Endothelial cell of umbilical vein (primary cell): ENCODE measurements around the gene CPHXL2. TPM values are rescaled to one million over a fixed set of nuclear protein-coding genes. Genes with fewer than 3 reads are reported as not detected.
A peak's percentile ranks its signal among the peaks of the same experiment; 100 is the strongest.

Experiments used
- BruUV-seq: library from RNA; stranded (reverse); fragments of 400-500 nt; replicated peaks from 2 replicates; lab custom pipeline; 2021; lab: Mats Ljungman, UMichigan
- CTCF ChIA-PET: fragments of 300-600, 350-600 bp; sonication (Branson Sonifier 250); formaldehyde crosslinking; loops from one replicate; lab custom pipeline; 2021; ENCODE audit warnings: antibody characterized with exemption, inconsistent platforms; lab: Charles Lee
- POLR2A ChIA-PET: fragments of 300-600, 350-600 bp; sonication (Branson Sonifier 250); formaldehyde crosslinking; loops from one replicate; lab custom pipeline; 2021; ENCODE audit warnings: antibody characterized with exemption, inconsistent platforms; lab: Charles Lee
- DNase-seq: peaks from one replicate; pipeline ENCODE4 v3.0.0-alpha.2; 2011; ENCODE audit warnings: low read depth, low spot score
- FAIRE-seq: peaks from 2 replicates; lab custom pipeline; 2011; peaks lifted over from hg19 to GRCh38; lab: Jason Lieb, UNC
- H2AFZ ChIP-seq: 2 replicates; pipeline ENCODE4 v1.6.0; 2012; ENCODE audit warnings: low read depth, low read length, control low read depth, inconsistent platforms
- H3K27ac ChIP-seq: 2 replicates; pipeline ENCODE4 v1.5.1; 2011; ENCODE audit warnings: low read depth, mild to moderate bottlenecking, control low read depth, low read length, moderate library complexity; ENCODE audit not compliant: insufficient read depth
- H3K27me3 ChIP-seq, 2 experiments: 2 replicates each; pipeline versions ENCODE4 v1.6.0 to v1.6.1; 2011; ENCODE audit warnings: low read length in 2 of 2, mixed read lengths in 1 of 2; ENCODE audit not compliant: control insufficient read depth in 2 of 2, insufficient read depth in 2 of 2
- H3K36me3 ChIP-seq, 2 experiments: 2 replicates in 1 of 2; 3 replicates in 1 of 2; pipeline ENCODE4 v1.5.1; 2011; ENCODE audit warnings: low read length in 2 of 2, mild to moderate bottlenecking in 1 of 2, moderate library complexity in 1 of 2; ENCODE audit not compliant: control insufficient read depth in 2 of 2, insufficient read depth in 2 of 2; ENCODE audit errors: extremely low read depth in 1 of 2
- H3K4me1 ChIP-seq: 3 replicates; pipeline ENCODE4 v1.5.1; 2011; ENCODE audit warnings: mild to moderate bottlenecking, low read length; ENCODE audit not compliant: control insufficient read depth, insufficient read depth; ENCODE audit errors: extremely low read depth
- H3K4me2 ChIP-seq: 2 replicates; pipeline ENCODE4 v1.6.1; 2011; ENCODE audit warnings: low read length, control low read depth, mixed read lengths; ENCODE audit not compliant: insufficient read depth
- H3K4me3 ChIP-seq, 3 experiments: fragments of 200-600 bp in 1 of 3; sonication (generic), shearing (Covaris generic) in 1 of 3; replicated peaks in 1 of 3; 2 replicates each; pipeline ENCODE4 v1.5.1; 2011 to 2016; ENCODE audit warnings: control low read depth in 3 of 3, low read length in 3 of 3, mild to moderate bottlenecking in 2 of 3, inconsistent platforms in 1 of 3, low read depth in 1 of 3, moderate library complexity in 1 of 3; ENCODE audit not compliant: insufficient read depth in 1 of 3
- H3K79me2 ChIP-seq: 2 replicates; pipeline ENCODE4 v1.6.0; 2012; ENCODE audit warnings: low read length, inconsistent platforms; ENCODE audit not compliant: control insufficient read depth, insufficient read depth
- H3K9ac ChIP-seq: replicated peaks from 2 replicates; pipeline ENCODE3; 2011; ENCODE audit warnings: low read length, control low read depth; ENCODE audit not compliant: insufficient read depth; ENCODE audit errors: extremely low read depth
- H3K9me1 ChIP-seq: replicated peaks from 3 replicates; pipeline ENCODE4 v1.6.0; 2011; ENCODE audit warnings: mild to moderate bottlenecking, low read length; ENCODE audit not compliant: control insufficient read depth, insufficient read depth; ENCODE audit errors: extremely low read depth
- H3K9me3 ChIP-seq: replicated peaks from 2 replicates; pipeline ENCODE4 v1.5.1; 2012; ENCODE audit warnings: low read length, inconsistent platforms; ENCODE audit not compliant: control insufficient read depth, insufficient read depth
- H4K20me1 ChIP-seq: replicated peaks from 2 replicates; pipeline ENCODE3; 2011; ENCODE audit warnings: mild to moderate bottlenecking, low read length; ENCODE audit not compliant: control insufficient read depth, insufficient read depth; ENCODE audit errors: extremely low read depth
- CTCF ChIP-seq, 2 donors: IDR thresholded peaks; 1 replicate in 1 of 2; 2 replicates in 1 of 2; pipeline ENCODE4 v1.5.1; 2011; ENCODE audit warnings: low read length in 2 of 2, mild to moderate bottlenecking in 2 of 2, moderate library complexity in 2 of 2, control low read depth in 1 of 2, inconsistent platforms in 1 of 2, low read depth in 1 of 2; ENCODE audit not compliant: insufficient read depth in 1 of 2; ENCODE audit errors: extremely low read depth in 1 of 2
- EZH2 ChIP-seq: IDR thresholded peaks from 2 replicates; pipeline ENCODE4 v1.6.1; 2012; ENCODE audit warnings: borderline replicate concordance, low read depth, mild to moderate bottlenecking, moderate library complexity, low read length, inconsistent platforms; ENCODE audit not compliant: severe bottlenecking
- FOS ChIP-seq: IDR thresholded peaks from 2 replicates; pipeline ENCODE4 v1.6.1; 2011; ENCODE audit warnings: mild to moderate bottlenecking, low read length, moderate library complexity, borderline replicate concordance; ENCODE audit not compliant: insufficient read depth
- GATA2 ChIP-seq: IDR thresholded peaks from 2 replicates; pipeline ENCODE4 v1.7.0; 2011; ENCODE audit warnings: low read depth, mild to moderate bottlenecking, moderate library complexity, mixed read lengths, low read length; ENCODE audit not compliant: insufficient read length, insufficient read depth
- JUN ChIP-seq: IDR thresholded peaks from 2 replicates; pipeline ENCODE4 v1.6.1; 2011; ENCODE audit warnings: borderline replicate concordance, low read depth; ENCODE audit not compliant: insufficient read length, insufficient read depth
- MAX ChIP-seq: IDR thresholded peaks from 2 replicates; pipeline ENCODE4 v1.6.1; 2011; ENCODE audit not compliant: insufficient read depth, insufficient read length
- MYC ChIP-seq: IDR thresholded peaks from one replicate; pipeline ENCODE4 v1.6.1; 2011; ENCODE audit warnings: mild to moderate bottlenecking, low read depth, low read length
- POLR2A ChIP-seq: IDR thresholded peaks from 2 replicates; pipeline ENCODE4 v1.6.1; 2012; ENCODE audit warnings: low read depth, mild to moderate bottlenecking, control low read depth, low read length
- POLR2AphosphoS5 ChIP-seq: IDR thresholded peaks from 2 replicates; pipeline ENCODE4 v1.6.1; 2012; ENCODE audit warnings: low read depth, mild to moderate bottlenecking, control low read depth, low read length, moderate library complexity; ENCODE audit not compliant: insufficient read depth
- dilution Hi-C: fragments of 300-500 bp; cut with MboI; formaldehyde crosslinking; loops from one replicate; pipeline ENCODE4 v1.15.0; 2019; ENCODE audit warnings: low sequenced_read_pairs; ENCODE audit not compliant: extremely low pct_ligation_motif_present
- intact Hi-C: fragments of 100-400 bp; cut with micrococcal nuclease; formaldehyde crosslinking; loops from one replicate; pipeline ENCODE4 v1.10.0; 2022
- polyA plus RNA-seq, 4 experiments: library from polyadenylated mRNA; depleted of rRNA in 3 of 4; stranded (reverse) in 3 of 4; unstranded in 1 of 4; fragments of >200 nt; gene quantifications; 2 replicates each; pipeline versions ENCODE4 v1.2.1 to v1.2.3, GENCODE V29; 2011 to 2012; ENCODE audit warnings: missing spikeins in 1 of 4
- total RNA-seq: library from RNA; stranded (reverse); gene quantifications from 2 replicates; pipeline ENCODE4 v1.2.3, GENCODE V29; 2021

The CPHXL2 gene
- total and polyA plus RNA-seq, 2 donors (not counting 3 experiments of a cell fraction or from before 2014, with no cell fraction given): not detected

- ChIA-PET CTCF (interaction anchor here (0.6 to 1.3 kb wide), 7 partner anchors 15 to 1524 kb away, joined by 3 to 8 read pairs (median 3); partner anchors contain the start of gene ADAT1), POLR2A (interaction anchor here (0.7 to 1.5 kb wide), 5 partner anchors 19 to 184 kb away, joined by 3 to 12 read pairs (median 4); partner anchors contain the start of gene ADAT1)
- no peaks in the 10 kb centered on the region for H3K27me3 ChIP-seq
- peak; percentile 97 for DNase-seq
- peak; percentile 76 for FAIRE-seq
- dilution Hi-C loops: no loop called here
- no peaks in the 10 kb centered on the region for H3K9me3 ChIP-seq
- peaks cover 32% of the 10 kb centered on the region for H3K4me1 ChIP-seq
- peak within 1 kb of the TSS; percentile 93 for H2AFZ ChIP-seq
- peak within 1 kb of the TSS; percentile 99 for H3K4me2 ChIP-seq
- peaks cover 0 to 3% of the 10 kb centered on the region in 2 experiments for H3K36me3 ChIP-seq
- H3K9me1 ChIP-seq: no peaks in the 10 kb centered on the region
- H3K9ac ChIP-seq: peak within 1 kb of the TSS; percentile 94
- TF ChIP-seq CTCF (IDR thresholded peaks at IDR 0.05; ENCODE audit: extremely low read depth in 1 of 2, insufficient read depth in 1 of 2, low read depth in 1 of 2, low read length in 2 of 2) (no peak), MAX (no peak), GATA2 (no peak), MYC (no peak), FOS (no peak), POLR2AphosphoS5 (peak; percentile 91), POLR2A (peak; percentile 92), JUN (no peak), EZH2 (no peak)
- peaks cover 6% of the 10 kb centered on the region for H4K20me1 ChIP-seq
- BruUV-seq: no TSS peak
- peak within 1 kb of the TSS; percentile 95 to 98 (median 98) for H3K4me3 ChIP-seq
- peaks cover 89% of the 10 kb centered on the region for H3K79me2 ChIP-seq
- intact Hi-C loops: loop anchor here (1.0 to 5.0 kb wide), 8 partner anchors 19 to 1543 kb away; partner anchors contain the start of genes ADAT1, GABARAPL2 and TMEM170A
- peak within 1 kb of the TSS; percentile 67 for H3K27ac ChIP-seq
Observed at GRCh38 chr16:75647492-75648264, 29.1 kb downstream of the CPHXL2 start, which contains the start of the genes KARS1 and TERF2IP. KARS1 (minus strand) TSS chr16:75647665; CDS start chr16:75647639, 26 bp downstream. TERF2IP (plus strand) TSS chr16:75647773; CDS start chr16:75647883, 110 bp downstream.
